Immature natural killer cell (primary cell): ENCODE data around the gene TMEM87A. TPM values are rescaled to one million over a fixed set of nuclear protein-coding genes. Genes with fewer than 3 reads are reported as not detected.

ENCODE experiments used
- DNase-seq, 3 donors: peaks; one replicate each; pipeline ENCODE4 v3.0.0; 2022; ENCODE audit warnings: mixed read lengths in 1 of 3
- H3K27ac Mint-ChIP-seq, 6 donors: one replicate each; pipeline ENCODE4 v1.8.0; 2020; ENCODE audit warnings: mixed read lengths in 6 of 6, mild to moderate bottlenecking in 5 of 6, inconsistent platforms in 4 of 6, moderate library complexity in 3 of 6
- H3K27me3 Mint-ChIP-seq, 3 donors: one replicate each; pipeline ENCODE4 v1.8.0; 2020 to 2021; ENCODE audit warnings: low read depth in 3 of 3, mild to moderate bottlenecking in 3 of 3, mixed read lengths in 3 of 3, moderate library complexity in 3 of 3, inconsistent platforms in 1 of 3
- H3K36me3 Mint-ChIP-seq, 3 donors: one replicate each; pipeline ENCODE4 v1.8.0; 2020; ENCODE audit warnings: mixed read lengths in 3 of 3, inconsistent platforms in 2 of 3, mild to moderate bottlenecking in 2 of 3
- H3K4me1 Mint-ChIP-seq, 2 donors: one replicate each; pipeline ENCODE4 v1.8.0; 2020; ENCODE audit warnings: inconsistent platforms in 2 of 2, mild to moderate bottlenecking in 2 of 2, mixed read lengths in 2 of 2, moderate library complexity in 1 of 2
- H3K4me3 Mint-ChIP-seq, 5 donors: one replicate each; pipeline ENCODE4 v1.8.0; 2020; ENCODE audit warnings: mild to moderate bottlenecking in 5 of 5, mixed read lengths in 5 of 5, inconsistent platforms in 3 of 5, moderate library complexity in 3 of 5
- H3K9me3 Mint-ChIP-seq, 6 donors: one replicate each; pipeline ENCODE4 v1.8.0; 2020; ENCODE audit warnings: mild to moderate bottlenecking in 6 of 6, mixed read lengths in 6 of 6, inconsistent platforms in 4 of 6, moderate library complexity in 3 of 6
- polyA plus RNA-seq, 3 donors: library from polyadenylated mRNA; unstranded; fragments of 300-500 nt; fragmentation: Illumina TruSeq; gene quantifications; one replicate each; pipeline ENCODE4 v1.2.3, GENCODE V29; 2021

Gene TMEM87A
- polyA plus RNA-seq, 3 donors from 2014 or later = 55.5 to 93.8 (median 63.4) TPM

GRCh38 chr15:42210696-42211095 is 62.5 kb downstream of the TMEM87A start:
- Mint-ChIP-seq H3K27me3 (no peaks in the 10 kb centered on the region), H3K4me3 (no peak overlapping the region), H3K27ac (no peak overlapping the region), H3K36me3 (peaks cover 4 to 12% (median 10%) of the 10 kb centered on the region in 3 donors), H3K4me1 (peaks cover 25 to 29% of the 10 kb centered on the region in 2 donors), H3K9me3 (no peaks in the 10 kb centered on the region)
- DNase-seq = no peak

GRCh38 chr15:42207674-42208579 is 65.3 kb downstream of the TMEM87A start, which contains the start of gene VPS39:
Gene VPS39, minus strand, starts transcription at chr15:42208304. Its CDS starts 151 bp downstream, at chr15:42208153.
- Mint-ChIP-seq H3K4me3 (peak within 1 kb of the TSS; percentile 86 to 98 (median 98)), H3K4me1 (peaks cover 32 to 47% of the 10 kb centered on the region in 2 donors), H3K27ac (peak within 1 kb of the TSS; percentile 92 to 99 (median 95)), H3K9me3 (no peaks in the 10 kb centered on the region), H3K27me3 (no peaks in the 10 kb centered on the region), H3K36me3 (peaks cover 3 to 10% (median 4%) of the 10 kb centered on the region in 3 donors)
- peak; percentile 78 to 83 (median 80) for DNase-seq

- peak overlapping the region; percentile 1 to 95 (median 44) for H3K27ac Mint-ChIP-seq
- H3K9me3 Mint-ChIP-seq = no peaks in the 10 kb centered on the region
- H3K4me1 Mint-ChIP-seq = peaks cover 36 to 59% of the 10 kb centered on the region in 2 donors
- H3K36me3 Mint-ChIP-seq = peaks cover 0 to 4% (median 3%) of the 10 kb centered on the region in 3 donors
- no peak for DNase-seq
- H3K27me3 Mint-ChIP-seq = no peaks in the 10 kb centered on the region
- peak overlapping the region; percentile 86 to 98 (median 98) for H3K4me3 Mint-ChIP-seq
Observed at GRCh38 chr15:42206406-42206805, 66.8 kb downstream of the TMEM87A start.

GRCh38 chr15:42203891-42204290 is 69.3 kb downstream of the TMEM87A start:
- peaks cover 39 to 74% of the 10 kb centered on the region in 2 donors for H3K4me1 Mint-ChIP-seq
- peak overlapping the region in 2 of 6 donors; percentile 40 to 58 for H3K27ac Mint-ChIP-seq
- H3K9me3 Mint-ChIP-seq = no peaks in the 10 kb centered on the region
- no peak overlapping the region for H3K4me3 Mint-ChIP-seq
- DNase-seq = no peak
- H3K36me3 Mint-ChIP-seq = peaks cover 1 to 16% (median 3%) of the 10 kb centered on the region in 3 donors
- no peaks in the 10 kb centered on the region for H3K27me3 Mint-ChIP-seq

- H3K27me3 Mint-ChIP-seq = no peaks in the 10 kb centered on the region
- peak overlapping the region in 1 of 6 donors; percentile 34 for H3K27ac Mint-ChIP-seq
- H3K36me3 Mint-ChIP-seq = peaks cover 3 to 19% (median 4%) of the 10 kb centered on the region in 3 donors
- no peak overlapping the region for H3K4me3 Mint-ChIP-seq
- peaks cover 33 to 65% of the 10 kb centered on the region in 2 donors for H3K4me1 Mint-ChIP-seq
- no peak for DNase-seq
- no peaks in the 10 kb centered on the region for H3K9me3 Mint-ChIP-seq
Observed at GRCh38 chr15:42202653-42203052, 70.6 kb downstream of the TMEM87A start.

GRCh38 chr15:42201801-42202200 is 71.4 kb downstream of the TMEM87A start:
- Mint-ChIP-seq H3K4me1 (peaks cover 25 to 57% of the 10 kb centered on the region in 2 donors), H3K27me3 (no peaks in the 10 kb centered on the region), H3K27ac (no peak overlapping the region), H3K36me3 (peaks cover 3 to 26% (median 4%) of the 10 kb centered on the region in 3 donors), H3K9me3 (no peaks in the 10 kb centered on the region), H3K4me3 (no peak overlapping the region)
- DNase-seq = no peak

- Mint-ChIP-seq H3K36me3 (peaks cover 4 to 35% (median 7%) of the 10 kb centered on the region in 3 donors), H3K27me3 (no peaks in the 10 kb centered on the region), H3K27ac (no peak overlapping the region), H3K9me3 (no peaks in the 10 kb centered on the region), H3K4me3 (no peak overlapping the region), H3K4me1 (peaks cover 10 to 32% of the 10 kb centered on the region in 2 donors)
- DNase-seq = no peak
Observed at GRCh38 chr15:42199126-42199525, 74.1 kb downstream of the TMEM87A start.

GRCh38 chr15:42198516-42198915 is 74.7 kb downstream of the TMEM87A start:
- Mint-ChIP-seq H3K9me3 (no peaks in the 10 kb centered on the region), H3K4me1 (peaks cover 10 to 31% of the 10 kb centered on the region in 2 donors), H3K4me3 (no peak overlapping the region), H3K27me3 (no peaks in the 10 kb centered on the region), H3K27ac (no peak overlapping the region), H3K36me3 (peaks cover 4 to 38% (median 7%) of the 10 kb centered on the region in 3 donors)
- no peak for DNase-seq

- peaks cover 15 to 47% (median 16%) of the 10 kb centered on the region in 3 donors for H3K36me3 Mint-ChIP-seq
Observed at GRCh38 chr15:42194513-42194912, 78.7 kb downstream of the TMEM87A start.

GRCh38 chr15:42193383-42193782 is 79.8 kb downstream of the TMEM87A start:
- DNase-seq = no peak
- H3K4me3 Mint-ChIP-seq = no peak overlapping the region
- H3K9me3 Mint-ChIP-seq = no peaks in the 10 kb centered on the region
- H3K27ac Mint-ChIP-seq = no peak overlapping the region
- no peaks in the 10 kb centered on the region for H3K27me3 Mint-ChIP-seq
- H3K4me1 Mint-ChIP-seq = peaks cover 3 to 17% of the 10 kb centered on the region in 2 donors
- H3K36me3 Mint-ChIP-seq = peaks cover 12 to 46% (median 16%) of the 10 kb centered on the region in 3 donors

More at GRCh38 chr15:42194513-42194912, 78.7 kb downstream of the TMEM87A start:
- Mint-ChIP-seq H3K27ac (no peak overlapping the region), H3K4me3 (no peak overlapping the region), H3K4me1 (peaks cover 3 to 17% of the 10 kb centered on the region in 2 donors), H3K9me3 (no peaks in the 10 kb centered on the region), H3K27me3 (no peaks in the 10 kb centered on the region)
- no peak for DNase-seq

- Mint-ChIP-seq H3K27ac (peak overlapping the region in 2 of 6 donors; percentile 11 to 34), H3K4me3 (no peak overlapping the region), H3K4me1 (peaks cover 3 to 17% of the 10 kb centered on the region in 2 donors), H3K9me3 (no peaks in the 10 kb centered on the region), H3K36me3 (peaks cover 12 to 50% (median 27%) of the 10 kb centered on the region in 3 donors), H3K27me3 (no peaks in the 10 kb centered on the region)
- no peak for DNase-seq
Observed at GRCh38 chr15:42191610-42192346, 81.5 kb downstream of the TMEM87A start.

- H3K27ac Mint-ChIP-seq = peak overlapping the region in 4 of 6 donors; percentile 4 to 62 (median 30)
- no peak overlapping the region for H3K4me3 Mint-ChIP-seq
- H3K27me3 Mint-ChIP-seq = no peaks in the 10 kb centered on the region
- DNase-seq = no peak
- peaks cover 24 to 54% (median 29%) of the 10 kb centered on the region in 3 donors for H3K36me3 Mint-ChIP-seq
- peaks cover 1 to 17% of the 10 kb centered on the region in 2 donors for H3K4me1 Mint-ChIP-seq
- no peaks in the 10 kb centered on the region for H3K9me3 Mint-ChIP-seq
Observed at GRCh38 chr15:42190370-42190769, 82.9 kb downstream of the TMEM87A start.

GRCh38 chr15:42185801-42186200 is 87.4 kb downstream of the TMEM87A start:
- DNase-seq = no peak
- H3K27ac Mint-ChIP-seq = peak overlapping the region in 1 of 6 donors; percentile 56
- H3K4me3 Mint-ChIP-seq = no peak overlapping the region
- H3K36me3 Mint-ChIP-seq = peaks cover 41 to 68% (median 44%) of the 10 kb centered on the region in 3 donors
- H3K9me3 Mint-ChIP-seq = no peaks in the 10 kb centered on the region
- H3K27me3 Mint-ChIP-seq = peaks cover 0 to 2% (median 0%) of the 10 kb centered on the region in 3 donors
- peaks cover 0 to 6% of the 10 kb centered on the region in 2 donors for H3K4me1 Mint-ChIP-seq
